GM18867 (cell line): ENCODE data around the gene ABCF1.
"Not testable (repeated sequence)": the region's sequence is repeated elsewhere in the genome, so short reads cannot be mapped to it uniquely, and the experiment has no call there.

Source experiments
- ATAC-seq: cut with Tn5 transposase; IDR thresholded peaks from one replicate; pipeline ENCODE4 v1.9.1; 2021; ENCODE audit warnings: mild to moderate bottlenecking, moderate library complexity; ENCODE audit not compliant: unreplicated experiment

The ABCF1 gene

DNA sequence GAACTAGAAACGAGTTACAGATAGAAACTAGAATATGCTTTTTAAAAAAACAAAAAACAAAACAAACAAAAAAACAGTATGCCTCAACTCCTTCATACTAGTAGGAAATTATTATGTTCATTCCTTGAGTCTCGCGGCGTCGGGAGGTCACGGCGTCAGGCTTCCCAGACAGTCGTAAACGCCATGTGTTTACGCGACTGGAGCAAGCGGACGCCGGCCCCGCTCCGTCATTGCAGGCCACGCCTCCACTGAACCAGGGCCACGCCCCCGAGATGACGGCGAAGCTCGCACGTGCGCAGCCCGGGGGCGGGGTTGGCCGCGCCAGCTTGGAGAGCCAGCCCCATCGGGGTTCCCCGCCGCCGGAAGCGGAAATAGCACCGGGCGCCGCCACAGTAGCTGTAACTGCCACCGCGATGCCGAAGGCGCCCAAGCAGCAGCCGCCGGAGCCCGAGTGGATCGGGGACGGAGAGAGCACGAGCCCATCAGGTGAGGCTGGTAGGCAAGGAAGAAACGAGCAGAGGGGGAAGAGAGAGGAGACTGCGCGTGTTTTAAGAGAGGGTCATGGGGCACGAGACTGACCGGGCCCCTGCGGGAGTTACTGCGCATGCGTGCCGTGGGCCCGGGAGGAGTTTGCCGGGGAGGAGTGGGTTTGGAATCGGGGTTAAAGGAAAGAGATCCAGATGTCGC lies at the start of gene ABCF1:
Gene ABCF1 (plus strand): TSS at position 368 of the 687 bp plus-strand sequence. CDS start 46 bp downstream, at position 414.
- peak; percentile 90 for ATAC-seq

DNA sequence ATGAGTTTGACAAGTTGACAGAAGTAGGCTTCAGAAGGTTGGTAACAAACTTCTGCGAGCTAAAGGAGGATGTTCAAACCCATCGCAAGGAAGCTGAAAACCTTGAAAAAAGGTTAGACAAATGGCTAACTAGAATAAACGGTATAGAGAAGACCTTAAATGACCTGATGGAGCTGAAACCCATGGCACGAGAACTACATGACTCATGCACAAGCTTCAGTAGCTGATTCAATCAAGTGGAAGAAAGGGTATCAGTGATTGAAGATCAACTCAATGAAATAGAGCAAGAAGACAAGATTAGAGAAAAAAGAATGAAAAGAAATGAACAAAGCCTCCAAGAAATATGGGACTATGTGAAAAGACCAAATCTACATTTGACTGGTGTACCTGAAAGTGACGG lies 49.3 kb upstream of the ABCF1 start:
- not testable (repeated sequence) for ATAC-seq

DNA sequence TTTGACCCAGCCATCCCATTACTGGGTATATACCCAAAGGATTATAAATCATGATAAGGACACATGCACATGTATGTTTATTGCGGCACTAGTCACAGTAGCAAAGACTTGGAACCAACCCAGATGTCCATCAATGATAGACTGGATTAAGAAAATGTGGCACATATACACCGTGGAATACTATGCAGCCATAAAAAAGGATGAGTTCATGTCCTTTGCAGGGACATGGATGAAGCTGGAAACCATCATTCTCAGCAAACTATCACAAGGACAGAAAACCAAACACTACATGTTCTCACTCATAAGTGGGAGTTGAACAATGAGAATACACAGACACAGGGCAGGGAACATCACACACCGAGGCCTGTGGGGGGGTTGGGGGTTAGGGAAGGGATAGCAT lies 44.8 kb upstream of the ABCF1 start:
- ATAC-seq = not testable (repeated sequence)

- ATAC-seq = peak; percentile 52
Observed at GRCh38 chr6:30529349-30529875, 41.8 kb upstream of the ABCF1 start.

DNA sequence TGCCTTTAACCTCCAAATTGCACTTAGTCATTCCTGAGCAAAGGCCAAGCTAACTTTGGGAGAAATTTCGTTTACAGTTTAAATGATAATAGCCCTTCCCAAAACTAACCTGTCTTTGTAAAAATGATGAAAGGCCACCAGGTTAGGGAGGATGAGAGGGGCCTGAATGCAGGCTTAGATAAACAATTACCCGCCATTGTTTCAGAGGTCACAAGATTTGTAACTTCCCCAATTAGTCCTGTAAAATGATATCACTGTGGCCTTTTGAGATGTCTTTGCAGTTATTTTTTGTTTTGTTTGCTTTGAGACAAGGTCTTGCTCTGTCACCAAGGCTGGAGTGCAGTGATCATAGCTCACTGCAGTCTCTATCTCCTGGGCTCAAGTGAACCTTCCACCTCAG lies 41.2 kb upstream of the ABCF1 start:
- ATAC-seq = no peak

DNA sequence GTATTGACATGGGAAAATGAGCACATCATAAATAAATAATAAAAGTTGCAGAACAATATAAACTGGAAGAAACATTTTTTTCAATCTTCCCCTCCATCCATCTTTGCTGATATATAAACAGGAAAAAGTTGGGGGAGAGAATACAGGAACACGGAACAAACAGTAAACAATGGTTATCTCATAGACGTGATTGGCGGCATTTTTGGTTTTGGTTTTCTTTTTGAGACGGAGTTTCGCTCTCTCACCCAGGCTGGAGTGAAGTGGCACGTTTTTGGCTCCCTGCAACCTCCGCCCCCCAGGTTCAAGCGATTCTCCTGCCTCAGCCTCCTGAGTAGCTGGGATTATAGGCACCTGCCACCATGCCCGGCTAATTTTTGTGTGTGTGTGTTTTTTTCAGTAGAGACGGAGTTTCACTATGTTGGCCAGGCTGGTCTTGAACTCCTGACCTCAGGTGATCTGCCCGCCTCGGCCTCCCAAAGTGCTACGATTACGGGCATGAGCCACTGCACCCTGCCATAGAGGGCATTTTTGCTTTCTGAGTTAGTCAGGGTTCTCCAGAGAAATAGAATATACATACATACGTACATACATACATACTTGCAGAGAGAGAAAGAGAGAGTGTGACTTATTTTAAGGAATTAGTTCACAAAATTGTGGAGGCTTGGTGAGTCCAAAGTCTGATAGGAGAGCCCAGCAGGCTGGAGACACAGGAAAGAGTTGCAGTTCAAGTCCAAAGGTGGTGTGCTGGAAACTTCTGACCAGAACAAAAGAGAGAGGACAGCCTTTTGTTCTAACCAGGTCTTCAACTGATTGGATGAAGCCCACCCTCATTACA lies 37.6 kb upstream of the ABCF1 start:
- no peak for ATAC-seq

- ATAC-seq = no peak
Observed at GRCh38 chr6:30537931-30538330, 33.3 kb upstream of the ABCF1 start.

DNA sequence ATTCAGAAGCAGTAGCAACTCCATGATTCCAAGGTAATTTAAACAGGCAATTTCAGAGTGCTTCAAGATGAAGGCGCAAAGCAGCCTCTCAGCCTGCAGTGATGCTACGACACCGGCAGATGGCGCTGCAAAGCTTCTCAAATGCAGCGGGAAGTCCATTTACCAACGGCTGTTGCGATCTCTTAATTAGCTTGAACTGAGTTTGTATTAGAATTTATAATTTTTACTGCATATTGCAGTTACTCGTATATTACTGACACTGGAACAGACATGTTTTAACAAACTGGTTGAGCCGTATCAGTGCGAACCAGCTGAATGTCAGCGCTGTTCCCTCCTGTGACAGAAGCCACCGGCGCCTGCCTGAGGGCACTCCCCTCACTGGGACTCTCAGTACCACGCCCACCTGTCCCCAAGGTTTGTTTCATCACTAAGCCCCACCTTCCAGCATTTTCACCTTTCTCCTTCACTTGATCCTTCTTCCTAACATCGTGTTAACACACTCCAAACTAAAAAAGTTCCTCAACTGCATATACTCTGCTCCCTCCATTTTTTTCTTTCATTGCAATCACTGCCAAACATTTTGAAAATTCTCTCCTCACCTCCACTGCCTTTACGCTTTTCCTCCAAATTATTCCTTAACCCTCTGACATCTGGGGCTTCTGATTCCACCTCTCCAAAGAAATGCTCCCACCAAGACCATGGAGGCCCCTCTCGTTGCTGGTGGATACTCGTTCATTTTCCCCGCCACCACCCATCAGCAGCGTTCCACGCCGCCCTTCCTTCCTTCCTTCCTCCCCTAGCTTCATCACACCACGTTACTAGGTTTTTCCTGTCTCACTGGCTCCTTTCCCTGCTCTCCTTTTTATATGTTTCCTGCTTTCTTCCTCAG lies 29.5 kb upstream of the ABCF1 start:
- ATAC-seq = peak; percentile 56

DNA sequence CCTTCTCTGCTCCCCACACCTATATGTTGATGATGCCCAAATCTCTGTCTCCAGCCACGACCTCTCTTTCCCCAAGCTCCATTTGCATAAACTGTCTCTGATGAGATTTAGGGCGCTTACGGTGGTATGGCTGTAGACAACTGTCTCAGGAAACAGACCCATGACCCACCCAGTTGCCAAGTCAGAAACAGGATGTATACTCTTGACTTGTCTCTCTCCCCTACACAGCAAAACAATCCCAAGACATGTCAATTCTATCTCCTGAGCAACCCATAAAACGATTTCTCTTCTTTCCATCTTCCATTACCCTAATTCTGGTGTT lies 28.9 kb upstream of the ABCF1 start:
- no peak for ATAC-seq

GRCh38 chr6:30542915-30543314 lies 28.3 kb upstream of the ABCF1 start:
- no peak for ATAC-seq

- ATAC-seq = no peak
Observed at GRCh38 chr6:30543821-30544220, 27.4 kb upstream of the ABCF1 start.

DNA sequence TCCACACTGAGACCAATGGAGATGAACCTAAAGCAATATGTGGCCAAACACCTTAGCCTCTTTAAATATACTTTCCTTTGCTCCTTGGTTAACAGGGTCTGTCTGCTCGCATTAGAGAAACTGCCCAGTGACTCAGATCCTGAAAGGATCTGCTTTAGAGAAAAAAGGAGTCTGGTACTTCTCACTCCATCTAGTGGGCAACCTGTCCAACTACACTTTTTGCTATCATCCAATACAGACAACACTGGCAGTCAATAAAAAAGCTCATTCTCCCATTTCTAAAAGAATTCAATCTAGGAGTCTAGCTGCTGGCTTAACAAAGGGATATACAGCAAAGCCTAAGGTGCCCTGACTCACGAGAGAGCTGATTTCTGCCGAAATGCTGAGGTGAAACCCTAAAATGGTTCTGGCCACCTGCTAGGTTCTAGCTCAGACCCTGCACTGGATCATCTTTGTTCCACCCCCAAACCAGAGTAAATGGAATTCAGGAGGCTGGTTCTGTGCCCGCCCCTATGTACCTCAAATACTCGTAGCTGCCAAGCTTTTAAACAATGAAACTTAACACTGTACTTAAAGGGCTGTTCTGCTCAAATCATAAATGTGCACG lies 26.5 kb upstream of the ABCF1 start:
- ATAC-seq = no peak

DNA sequence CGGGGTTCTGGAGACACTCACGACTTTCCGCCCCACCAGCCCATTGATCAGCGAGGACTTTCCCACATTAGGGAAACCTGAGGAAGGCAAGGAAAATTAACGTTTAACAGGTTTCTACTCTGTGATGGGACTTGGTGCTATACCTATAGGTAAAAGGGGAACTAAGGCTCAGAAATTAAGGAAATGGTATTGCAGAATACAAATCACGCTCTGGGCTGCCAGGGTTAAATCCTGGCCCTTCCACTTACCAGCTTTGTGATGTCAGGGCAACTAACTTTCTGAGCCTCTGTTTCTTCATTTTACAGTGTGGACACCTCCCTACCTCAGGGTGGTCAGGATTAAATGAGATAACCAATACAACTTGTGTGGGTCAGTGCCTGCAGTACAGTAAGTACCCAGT lies 23.8 kb upstream of the ABCF1 start:
- no peak for ATAC-seq

- no peak for ATAC-seq
Observed at GRCh38 chr6:30548375-30548774, 22.9 kb upstream of the ABCF1 start.

DNA sequence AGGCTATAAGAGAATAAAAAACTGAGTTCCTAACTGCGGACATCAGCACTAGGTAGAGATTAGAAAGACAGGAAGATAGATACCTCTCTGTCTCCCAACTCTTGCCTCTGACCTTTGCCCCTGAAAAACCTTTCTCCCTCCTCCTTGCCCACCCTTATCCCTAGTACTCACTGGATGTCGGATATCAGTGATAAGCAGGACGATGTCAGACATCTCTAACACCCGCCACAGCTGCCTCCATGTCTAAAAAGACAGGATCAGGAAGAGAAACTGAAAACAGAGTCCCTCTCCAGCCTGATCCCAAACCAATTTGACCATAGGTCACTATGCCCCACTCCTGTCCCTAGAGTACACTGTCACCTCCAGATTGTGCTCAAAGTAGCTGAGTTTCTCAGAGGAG lies 16.8 kb upstream of the ABCF1 start:
- ATAC-seq = no peak

GRCh38 chr6:30554962-30555815 lies 16.1 kb upstream of the ABCF1 start:
- ATAC-seq = no peak

DNA sequence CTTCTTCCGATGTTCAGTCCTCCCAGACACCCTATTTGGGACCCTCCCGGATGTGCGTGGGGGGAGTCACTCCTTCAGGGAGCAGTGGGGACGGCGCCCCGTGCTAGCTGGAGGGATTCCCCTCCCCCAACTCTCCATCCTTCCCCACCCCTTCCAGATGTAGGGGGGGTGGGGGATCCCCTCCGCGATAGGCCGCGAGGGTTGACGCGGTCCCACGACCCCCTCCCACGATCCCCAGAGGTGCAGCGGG lies 15.5 kb upstream of the ABCF1 start:
- ATAC-seq = no peak

DNA sequence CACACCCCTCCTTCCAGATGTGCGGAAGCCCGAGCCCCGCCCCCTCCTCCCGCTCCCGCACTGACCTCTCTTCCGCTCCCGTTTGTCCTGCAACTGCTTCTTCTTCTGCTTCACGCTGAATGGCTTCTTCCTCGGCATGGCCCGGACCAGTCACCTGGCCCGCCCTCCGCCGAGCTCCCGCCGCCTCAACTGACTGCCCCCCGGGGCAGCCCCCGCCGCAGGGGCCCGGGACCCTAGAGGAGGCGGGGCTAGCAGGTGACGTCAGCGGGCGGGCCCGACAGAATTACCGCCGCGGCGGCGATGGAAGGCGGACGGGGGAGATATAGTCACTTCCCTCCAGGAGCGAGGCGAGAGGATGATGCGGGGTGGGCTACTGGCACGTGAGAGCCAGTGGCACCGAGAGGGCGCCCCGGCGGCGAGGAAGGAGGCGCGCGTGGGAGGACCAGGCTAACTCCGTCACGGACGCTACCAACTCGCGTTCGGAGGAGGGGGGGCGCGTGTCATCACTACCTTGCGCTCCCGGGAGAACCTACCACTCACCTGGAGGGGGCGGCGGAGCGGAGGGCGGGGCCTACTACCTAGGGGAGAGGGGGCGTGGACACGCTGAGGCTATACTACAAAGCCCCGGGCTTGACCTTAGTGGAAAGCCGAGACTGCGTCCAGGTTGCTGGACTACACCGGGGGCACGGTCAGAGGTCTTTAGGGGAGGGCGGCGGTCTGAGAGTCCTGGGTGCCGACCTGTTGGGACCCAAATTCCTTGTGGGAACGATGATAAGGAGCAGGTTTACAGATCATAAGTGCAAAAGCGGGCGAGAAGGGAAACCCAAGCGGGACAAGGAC lies 15.0 kb upstream of the ABCF1 start, which contains the start of gene GNL1:
Gene GNL1 (minus strand): TSS at position 424 of the 840 bp plus-strand sequence. CDS start 286 bp downstream, at position 138.
- ATAC-seq = peak; percentile 74
